BE2C (cell line): ENCODE data around the gene CAMTA1.

Experiments used
- DNase-seq: peaks from one replicate; pipeline ENCODE4 v3.0.0-alpha.2; 2020
- H3K27me3 ChIP-seq: fragments of 250-450 bp; sonication (Bioruptor Pico); 2 replicates; pipeline ENCODE4 v1.5.1; 2020; ENCODE audit warnings: mild to moderate bottlenecking
- H3K36me3 ChIP-seq: fragments of 250-450 bp; sonication (Bioruptor Pico); 2 replicates; pipeline ENCODE4 v1.5.1; 2020; ENCODE audit warnings: mild to moderate bottlenecking
- H3K4me1 ChIP-seq: fragments of 250-450 bp; sonication (Bioruptor Pico); 2 replicates; pipeline ENCODE4 v1.5.1; 2020
- H3K4me3 ChIP-seq: 2 replicates; pipeline ENCODE4 v1.5.1; 2011; ENCODE audit warnings: low read depth, low read length
- H3K9me3 ChIP-seq: fragments of 250-450 bp; sonication (Bioruptor Pico); 2 replicates; pipeline ENCODE4 v1.5.1; 2020
- CTCF ChIP-seq: IDR thresholded peaks from 2 replicates; pipeline ENCODE4 v1.5.1; 2012; ENCODE audit warnings: mild to moderate bottlenecking, low read depth, low read length

Gene CAMTA1

GRCh38 chr1:7196036-7196911 lies 411.0 kb downstream of the CAMTA1 start:
- Histone ChIP-seq H3K27me3 (no peaks in the 10 kb centered on the region), H3K9me3 (no peaks in the 10 kb centered on the region), H3K4me1 (no peaks in the 10 kb centered on the region), H3K4me3 (no peak overlapping the region), H3K36me3 (no peaks in the 10 kb centered on the region)
- DNase-seq = no peak
- TF ChIP-seq CTCF = no peak

- Histone ChIP-seq H3K9me3 (no peaks in the 10 kb centered on the region), H3K27me3 (no peaks in the 10 kb centered on the region), H3K4me3 (no peak overlapping the region), H3K4me1 (no peaks in the 10 kb centered on the region), H3K36me3 (no peaks in the 10 kb centered on the region)
- TF ChIP-seq CTCF = no peak
- no peak for DNase-seq
Measured at GRCh38 chr1:7198664-7199063, 413.4 kb downstream of the CAMTA1 start.

- Histone ChIP-seq H3K9me3 (no peaks in the 10 kb centered on the region), H3K4me1 (no peaks in the 10 kb centered on the region), H3K36me3 (no peaks in the 10 kb centered on the region), H3K27me3 (no peaks in the 10 kb centered on the region), H3K4me3 (no peak overlapping the region)
- TF ChIP-seq CTCF = no peak
- no peak for DNase-seq
Measured at GRCh38 chr1:7199077-7199779, 414.0 kb downstream of the CAMTA1 start.

- no peaks in the 10 kb centered on the region for H3K36me3 ChIP-seq
- H3K27me3 ChIP-seq = no peaks in the 10 kb centered on the region
- peak; percentile 89 for TF ChIP-seq CTCF
- no peaks in the 10 kb centered on the region for H3K9me3 ChIP-seq
- peak; percentile 73 for DNase-seq
- H3K4me3 ChIP-seq = no peak overlapping the region
- no peaks in the 10 kb centered on the region for H3K4me1 ChIP-seq
Measured at GRCh38 chr1:7207875-7208646, 422.8 kb downstream of the CAMTA1 start.

GRCh38 chr1:7208647-7209180 lies 423.5 kb downstream of the CAMTA1 start:
- Histone ChIP-seq H3K4me1 (no peaks in the 10 kb centered on the region), H3K9me3 (no peaks in the 10 kb centered on the region), H3K4me3 (no peak overlapping the region), H3K36me3 (no peaks in the 10 kb centered on the region), H3K27me3 (no peaks in the 10 kb centered on the region)
- no peak for TF ChIP-seq CTCF
- no peak for DNase-seq
